Measurements from ENCODE around the gene OGDH. TPM values are rescaled to one million over a fixed set of nuclear protein-coding genes. Genes with fewer than 3 reads are reported as not detected.
A peak's percentile ranks its signal among the peaks of the same experiment; 100 is the strongest.

Gene OGDH
- total RNA-seq, 1 experiment from 2014 or later: 75.1 TPM

DNA sequence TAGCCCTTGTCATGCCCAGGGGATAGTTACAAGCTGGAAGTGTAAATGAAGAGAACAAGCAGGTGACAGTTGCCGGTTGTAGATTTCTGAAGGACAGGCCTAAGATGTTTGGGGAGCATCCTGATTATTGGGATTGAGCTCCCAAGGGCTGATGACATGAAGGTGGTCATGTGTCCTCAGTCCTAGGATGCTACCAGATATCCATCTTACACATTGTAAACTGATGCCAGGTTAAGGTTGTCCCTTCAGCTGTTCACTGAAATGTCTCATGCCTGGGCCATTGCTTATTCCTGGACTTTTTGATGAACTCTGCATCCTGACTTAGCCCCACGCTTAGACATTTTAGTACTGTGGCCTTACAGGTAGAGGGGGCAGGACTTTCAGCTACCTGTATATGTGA, 143.6 kb downstream of the OGDH start:
- CTCF ChIA-PET: interaction anchor here (0.5 to 0.6 kb wide), 3 partner anchors 34 to 47 kb away, joined by 3 to 4 read pairs (median 3); no protein-coding TSS in a partner anchor
- H3K27ac Mint-ChIP-seq (ENCODE audit: low read depth, unreplicated experiment): peak overlapping the region; percentile 29

DNA sequence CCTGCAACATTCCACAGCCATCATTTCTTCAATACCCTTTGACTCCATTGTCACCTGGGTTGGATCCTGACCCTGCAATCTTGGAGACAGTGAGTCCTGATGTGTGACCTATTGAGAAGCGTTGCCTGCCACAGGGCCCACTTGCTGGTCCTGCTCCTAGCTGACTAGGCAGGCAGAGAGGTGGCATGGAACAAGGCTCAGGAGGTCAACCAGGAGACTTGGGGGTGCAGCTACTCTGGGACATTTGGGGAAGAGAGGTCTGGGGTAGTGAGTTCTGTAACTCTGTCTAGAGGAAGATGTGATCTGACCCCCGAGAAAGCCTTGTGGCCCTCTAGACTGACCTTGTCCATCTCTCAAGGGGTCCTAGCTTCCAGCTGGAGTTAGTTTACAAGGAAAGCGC, 144.0 kb downstream of the OGDH start:
- H3K4me1 Mint-ChIP-seq (ENCODE audit: insufficient read depth, unreplicated experiment): peaks cover 36% of the 10 kb centered on the region
- no peaks in the 10 kb centered on the region for H3K27me3 Mint-ChIP-seq (ENCODE audit: insufficient read depth, unreplicated experiment)
- no peak for DNase-seq (ENCODE audit: unreplicated experiment)
- H3K4me3 Mint-ChIP-seq (ENCODE audit: unreplicated experiment): peak overlapping the region; percentile 74
- H3K9me3 Mint-ChIP-seq (ENCODE audit: unreplicated experiment): no peaks in the 10 kb centered on the region
- intact Hi-C loops (cut with micrococcal nuclease): no loop called here
- no peaks in the 10 kb centered on the region for H3K36me3 Mint-ChIP-seq (ENCODE audit: insufficient read depth, unreplicated experiment)
- ChIA-PET CTCF (interaction anchor here (0.5 to 0.7 kb wide), 5 partner anchors 9 to 60 kb away, joined by 3 to 6 read pairs (median 3); no protein-coding TSS in a partner anchor), POLR2A (interaction anchor here (0.9 to 4.1 kb wide), 6 partner anchors 18 to 167 kb away, joined by 3 to 35 read pairs (median 14); partner anchors contain the start of gene OGDH)
- H3K27ac Mint-ChIP-seq (ENCODE audit: low read depth, unreplicated experiment): no peak overlapping the region
- TF ChIP-seq CTCF (IDR thresholded peaks at IDR 0.05; ENCODE audit: unreplicated experiment): no peak
- BruUV-seq (replicated peaks): no TSS peak

More for the DNA sequence above, 143.6 kb downstream of the OGDH start:
- H3K9me3 Mint-ChIP-seq (ENCODE audit: unreplicated experiment): no peaks in the 10 kb centered on the region
- peak overlapping the region; percentile 74 for H3K4me3 Mint-ChIP-seq (ENCODE audit: unreplicated experiment)
- intact Hi-C loops (cut with micrococcal nuclease): loop anchor here (5.0 to 10.0 kb wide), 4 partner anchors 45 to 163 kb away; partner anchors contain the start of genes OGDH and PPIA
- DNase-seq (ENCODE audit: unreplicated experiment): no peak
- TF ChIP-seq CTCF (IDR thresholded peaks at IDR 0.05; ENCODE audit: unreplicated experiment): no peak
- H3K4me1 Mint-ChIP-seq (ENCODE audit: insufficient read depth, unreplicated experiment): peaks cover 32% of the 10 kb centered on the region
- BruUV-seq (replicated peaks): TSS peak; percentile 38
- POLR2A ChIA-PET: interaction anchor here (0.7 to 4.1 kb wide), 12 partner anchors 15 to 167 kb away, joined by 3 to 35 read pairs (median 4); partner anchors contain the start of gene OGDH
- H3K36me3 Mint-ChIP-seq (ENCODE audit: insufficient read depth, unreplicated experiment): no peaks in the 10 kb centered on the region
- H3K27me3 Mint-ChIP-seq (ENCODE audit: insufficient read depth, unreplicated experiment): no peaks in the 10 kb centered on the region

DNA sequence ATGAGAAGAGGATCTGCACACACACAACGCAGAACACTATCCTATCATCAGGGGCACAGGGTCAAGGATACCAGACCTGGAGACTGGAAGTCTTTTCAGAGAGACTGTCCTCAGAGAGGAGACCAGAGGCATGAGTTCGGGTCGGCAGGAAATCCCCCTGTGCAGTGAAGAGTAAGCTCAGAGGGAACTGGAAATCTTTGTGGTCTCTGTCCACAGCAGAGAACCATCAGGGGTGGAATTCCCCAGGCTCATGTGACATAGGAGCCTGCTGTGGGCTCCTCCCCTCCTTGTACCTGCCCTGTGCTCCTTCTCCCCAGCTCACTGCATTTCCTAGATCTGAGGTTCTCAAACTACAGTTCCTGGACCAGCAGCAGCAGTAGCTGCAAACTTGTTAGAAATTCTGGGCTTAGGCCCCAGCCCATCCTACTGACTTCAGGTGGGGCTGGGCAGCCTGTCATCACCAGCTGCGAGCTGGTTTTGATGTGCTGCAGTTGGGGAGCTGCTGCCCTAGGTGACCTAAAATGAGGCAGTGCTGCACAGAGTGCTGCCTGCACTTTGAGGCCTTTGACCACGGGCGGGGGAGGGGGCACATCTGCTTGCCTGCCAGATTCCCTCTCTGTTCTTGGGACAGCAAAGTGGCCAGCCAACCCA, 144.6 kb downstream of the OGDH start:
- Mint-ChIP-seq H3K27ac (ENCODE audit: low read depth, unreplicated experiment) (no peak overlapping the region), H3K4me1 (ENCODE audit: insufficient read depth, unreplicated experiment) (peaks cover 36% of the 10 kb centered on the region), H3K27me3 (ENCODE audit: insufficient read depth, unreplicated experiment) (no peaks in the 10 kb centered on the region), H3K4me3 (ENCODE audit: unreplicated experiment) (peak overlapping the region; percentile 74), H3K36me3 (ENCODE audit: insufficient read depth, unreplicated experiment) (no peaks in the 10 kb centered on the region), H3K9me3 (ENCODE audit: unreplicated experiment) (no peaks in the 10 kb centered on the region)
- intact Hi-C loops (cut with micrococcal nuclease): no loop called here
- ChIA-PET CTCF (interaction anchor here (0.5 to 0.7 kb wide), 4 partner anchors 8 to 60 kb away, joined by 3 to 6 read pairs (median 3); no protein-coding TSS in a partner anchor), POLR2A (interaction anchor here (0.6 to 4.1 kb wide), 4 partner anchors 18 to 168 kb away, joined by 4 to 30 read pairs (median 10); partner anchors contain the start of gene OGDH)
- no TSS peak for BruUV-seq (replicated peaks)
- TF ChIP-seq CTCF (IDR thresholded peaks at IDR 0.05; ENCODE audit: unreplicated experiment): no peak
- no peak for DNase-seq (ENCODE audit: unreplicated experiment)

- no TSS peak for BruUV-seq (replicated peaks)
- CTCF ChIA-PET: interaction anchor here (0.6 to 1.2 kb wide), 2 partner anchors 93 to 129 kb away, joined by 3 to 4 read pairs; no protein-coding TSS in a partner anchor
Measured at GRCh38 chr7:44752822-44753221, 146.4 kb downstream of the OGDH start.

More at GRCh38 chr7:44752822-44753221, 146.4 kb downstream of the OGDH start:
- Mint-ChIP-seq H3K9me3 (ENCODE audit: unreplicated experiment) (no peaks in the 10 kb centered on the region), H3K4me1 (ENCODE audit: insufficient read depth, unreplicated experiment) (peaks cover 30% of the 10 kb centered on the region), H3K4me3 (ENCODE audit: unreplicated experiment) (no peak overlapping the region), H3K27me3 (ENCODE audit: insufficient read depth, unreplicated experiment) (no peaks in the 10 kb centered on the region), H3K36me3 (ENCODE audit: insufficient read depth, unreplicated experiment) (peaks cover 6% of the 10 kb centered on the region), H3K27ac (ENCODE audit: low read depth, unreplicated experiment) (no peak overlapping the region)
- intact Hi-C loops (cut with micrococcal nuclease): no loop called here
- DNase-seq (ENCODE audit: unreplicated experiment): no peak
- POLR2A ChIA-PET: interaction anchor here (0.6 to 1.0 kb wide), 2 partner anchors 179 to 263 kb away, joined by 3 to 4 read pairs; partner anchors contain the start of gene DDX56
- TF ChIP-seq CTCF (IDR thresholded peaks at IDR 0.05; ENCODE audit: unreplicated experiment): no peak
